HepG2 (cell line): Measurements from ENCODE around the gene CDK10. TPM values are rescaled to one million over a fixed set of nuclear protein-coding genes. Genes with fewer than 3 reads are reported as not detected.

Source experiments
- ATAC-seq: fragments of 200-7000 bp; cut with Tn5 transposase; 3 replicates; pipeline ENCODE4 v1.9.1; 2020; ENCODE audit warnings: mild to moderate bottlenecking, moderate library complexity
- BruUV-seq: library from RNA; stranded (reverse); fragments of 400-500 nt; replicated peaks from 2 replicates; lab custom pipeline; 2021; lab: Mats Ljungman, UMichigan
- CTCF ChIA-PET: fragments of 300-600 bp; formaldehyde crosslinking; extraction: SDS; loops from one replicate; lab custom pipeline; 2021; ENCODE audit warnings: low total read pairs, inconsistent platforms, low intra/inter-chr PET ratio; lab: Yijun Ruan, JAX
- POLR2A ChIA-PET: fragments of 350-600 bp; sonication (Branson Sonifier 250); formaldehyde crosslinking; loops from one replicate; lab custom pipeline; 2020; ENCODE audit warnings: antibody characterized with exemption, inconsistent platforms; lab: Yijun Ruan, JAX
- DNase-seq: peaks from one replicate; pipeline ENCODE4 v3.0.0-alpha.2; 2015; ENCODE audit warnings: low spot score
- FAIRE-seq: peaks from 3 replicates; lab custom pipeline; 2011; peaks lifted over from hg19 to GRCh38; lab: Jason Lieb, UNC
- H2AFZ ChIP-seq: one replicate; pipeline ENCODE4 v1.6.1; 2011; ENCODE audit warnings: low read length, inconsistent platforms
- H3K27ac ChIP-seq: fragments of 300-600 bp; 3 replicates; pipeline ENCODE4 v1.8.0; 2011; ENCODE audit warnings: mixed run types, mild to moderate bottlenecking, mixed read lengths, low read length, inconsistent platforms; ENCODE audit not compliant: insufficient read depth; ENCODE audit errors: extremely low read length
- H3K27me3 ChIP-seq, 2 experiments: fragments of 200-600 bp in 1 of 2; 2 replicates in 1 of 2; 3 replicates in 1 of 2; pipeline versions ENCODE4 v1.6.0 to v1.8.0; 2011; ENCODE audit warnings: low read length in 2 of 2, mild to moderate bottlenecking in 2 of 2, moderate library complexity in 2 of 2, inconsistent platforms in 1 of 2; ENCODE audit not compliant: insufficient read depth in 2 of 2, control insufficient read depth in 1 of 2
- H3K36me3 ChIP-seq, 2 experiments: fragments of 200-600 bp in 1 of 2; replicated peaks in 1 of 2; 2 replicates in 1 of 2; 3 replicates in 1 of 2; pipeline versions ENCODE4 v1.5.1 to v1.8.0; 2011; ENCODE audit warnings: low read length in 2 of 2, inconsistent platforms in 1 of 2; ENCODE audit not compliant: insufficient read depth in 2 of 2, control insufficient read depth in 1 of 2
- H3K4me1 ChIP-seq: 2 replicates; pipeline ENCODE4 v1.5.1; 2012; ENCODE audit warnings: low read length, inconsistent platforms; ENCODE audit not compliant: insufficient read depth
- H3K4me2 ChIP-seq: 2 replicates; pipeline ENCODE4 v1.6.0; 2011; ENCODE audit warnings: low read depth, low read length, inconsistent platforms
- H3K4me3 ChIP-seq, 3 experiments: fragments of 200-600 bp in 1 of 3; sonication (generic), shearing (Covaris generic) in 1 of 3; replicated peaks in 1 of 3; 2 replicates each; pipeline ENCODE4 v1.5.1; 2011 to 2016; ENCODE audit warnings: low read length in 3 of 3, inconsistent platforms in 2 of 3, low read depth in 2 of 3, mild to moderate bottlenecking in 2 of 3, control low read depth in 1 of 3, mixed read lengths in 1 of 3; ENCODE audit not compliant: insufficient read depth in 1 of 3
- H3K79me2 ChIP-seq: one replicate; pipeline ENCODE4 v1.6.1; 2011; ENCODE audit warnings: low read length, inconsistent platforms; ENCODE audit not compliant: insufficient read depth
- H3K9ac ChIP-seq: 2 replicates; pipeline ENCODE4 v1.6.0; 2011; ENCODE audit warnings: mild to moderate bottlenecking, low read depth, low read length, inconsistent platforms; ENCODE audit not compliant: insufficient read depth
- H3K9me3 ChIP-seq: 2 replicates; pipeline ENCODE4 v1.5.1; 2012; ENCODE audit warnings: mild to moderate bottlenecking, low read length
- H4K20me1 ChIP-seq: 2 replicates; pipeline ENCODE4 v1.6.0; 2011; ENCODE audit warnings: inconsistent platforms, mild to moderate bottlenecking, low read length, moderate library complexity; ENCODE audit not compliant: insufficient read depth
- BHLHE40 ChIP-seq: IDR thresholded peaks from 2 replicates; pipeline ENCODE4 v1.6.1; 2011; ENCODE audit warnings: low read length, improper control_type of control experiment
- BORCS8-MEF2B ChIP-seq: sonication (generic); formaldehyde crosslinking; IDR thresholded peaks from 2 replicates; pipeline ENCODE4 v1.8.0; 2022; ENCODE audit warnings: mild to moderate bottlenecking, missing genetic modification reagents
- GABPA ChIP-seq, 2 experiments: IDR thresholded peaks; 2 replicates each; pipeline ENCODE4 v1.6.1; 2011 to 2016; ENCODE audit warnings: low read depth in 2 of 2, low read length in 1 of 2, missing biosample characterization in 1 of 2, missing genetic modification characterization in 1 of 2
- ZGPAT ChIP-seq: IDR thresholded peaks from 2 replicates; pipeline ENCODE4 v1.6.1; 2016; ENCODE audit warnings: mild to moderate bottlenecking
- ZNF768 ChIP-seq: sonication (generic); formaldehyde crosslinking; IDR thresholded peaks from 2 replicates; pipeline ENCODE4 v1.4.0; 2020; ENCODE audit warnings: missing genetic modification reagents
- WGBS: methylation state at CpG from one replicate; pipeline ENCODE4 v1.1.6; 2017; ENCODE audit warnings: low lambda C conversion rate; 5-methylcytosine and 5-hydroxymethylcytosine counted together
- in situ Hi-C: cut with HindIII; loops from 2 replicates; pipeline ENCODE4 v1.10.0; 2017; ENCODE audit warnings: low pct_unique_long_range_greater_than_20kb; ENCODE audit not compliant: extremely low pct_ligation_motif_present
- intact Hi-C: fragments of 100-400 bp; cut with micrococcal nuclease; formaldehyde crosslinking; loops from one replicate; pipeline ENCODE4 v1.10.0; 2022; ENCODE audit not compliant: unreplicated experiment
- polyA plus RNA-seq, 8 experiments: library from polyadenylated mRNA; depleted of rRNA in 3 of 8; stranded (reverse) in 7 of 8; unstranded in 1 of 8; fragments of >200 nt; fragmentation: Illumina TruSeq in 4 of 8; extraction: Trizol in 4 of 8; gene quantifications; 2 replicates each; pipeline versions ENCODE4 v1.2.1 to v1.2.3, GENCODE V29; 2011 to 2016; ENCODE audit warnings: low read depth in 4 of 8, missing spikeins in 1 of 8, mixed read lengths in 1 of 8; ENCODE audit not compliant: insufficient read depth in 1 of 8
- total RNA-seq, 5 experiments: library from RNA; depleted of rRNA; stranded (reverse); fragments of >200 nt; fragmentation: Illumina TruSeq; extraction: Trizol; gene quantifications; 2 replicates each; pipeline ENCODE4 v1.2.3, GENCODE V29; 2016; ENCODE audit warnings: low read depth in 1 of 5

CDK10 gene
- total and polyA plus RNA-seq, 2 of the 13 experiments (the other 11 are each of a cell fraction or from before 2014, with no cell fraction given): 2.5 to 3.9 TPM

- POLR2A ChIA-PET: interaction anchor here (1.0 kb wide), 1 partner anchor 76 kb away, joined by 3 read pairs; no protein-coding TSS in a partner anchor
- in situ Hi-C loops: loop anchor here (5.0 kb wide), 1 partner anchor 39 kb away; no protein-coding TSS in a partner anchor
Measured at GRCh38 chr16:89641458-89642119, 44.9 kb upstream of the CDK10 start.

More at GRCh38 chr16:89641458-89642119, 44.9 kb upstream of the CDK10 start:
- BruUV-seq: TSS peak; percentile 32
- H3K79me2 ChIP-seq: no peaks in the 10 kb centered on the region
- no peaks in the 10 kb centered on the region for H4K20me1 ChIP-seq
- no peak for DNase-seq
- H3K9me3 ChIP-seq: no peaks in the 10 kb centered on the region
- FAIRE-seq: no peak
- peaks cover 18% of the 10 kb centered on the region for H3K4me1 ChIP-seq
- H3K27me3 ChIP-seq: no peaks in the 10 kb centered on the region
- no peak overlapping the region for H2AFZ ChIP-seq
- WGBS: 27% methylated on average over 14 of the region's 14 CpGs
- CTCF ChIA-PET: interaction anchor here (1.0 to 2.7 kb wide), 4 partner anchors 16 to 42 kb away, joined by 3 to 34 read pairs (median 10); partner anchors contain the start of genes CHMP1A, DPEP1 and SPATA33
- 0 out of 6 replicates have a peak overlapping the region, but pooled peaks of 1 of the 3 experiments have one; percentile 67 for H3K4me3 ChIP-seq
- H3K27ac ChIP-seq: no peak overlapping the region
- H3K4me2 ChIP-seq: peak overlapping the region; percentile 91
- no peak overlapping the region for H3K9ac ChIP-seq
- TF ChIP-seq ZNF768 (CRISPR knock-in tag): peak; percentile 37; the same call in 1 of the 2 replicates
- TF ChIP-seq BHLHE40: no peak
- 0 out of 2 replicates have a peak, but pooled peaks have one; percentile 0 for TF ChIP-seq ZGPAT (CRISPR knock-in tag)
- TF ChIP-seq BORCS8-MEF2B: 0 out of 2 replicates have a peak, but pooled peaks have one; percentile 16
- no peak for TF ChIP-seq GABPA (IDR thresholded peaks at IDR 0.05; ENCODE audit: low read depth, low read length)
- TF ChIP-seq GABPA (CRISPR knock-in tag; IDR thresholded peaks at IDR 0.05; ENCODE audit: low read depth): 0 out of 2 replicates have a peak, but pooled peaks have one; percentile 18
- H3K36me3 ChIP-seq: peaks cover 13 to 17% of the 10 kb centered on the region in 2 experiments; a peak in 4 of 5 replicates
- no peak for ATAC-seq
- intact Hi-C loops: loop anchor here (1.0 kb wide), 2 partner anchors 26 to 42 kb away; no protein-coding TSS in a partner anchor
